Measurements from ENCODE around the gene VANGL2. TPM values are rescaled to one million over a fixed set of nuclear protein-coding genes. Genes with fewer than 3 reads are reported as not detected.

The VANGL2 gene
- polyA plus RNA-seq (ENCODE audit: insufficient read length in 3 of 3) = 10 to 100 TPM; 31.7 to 35.3 (median 35.0) TPM
- long read RNA-seq, donor 1, full-length matches to known transcripts = 4 of 9 reads
- long read RNA-seq, donor 1, partial matches to known transcripts = 5 of 9 reads
- long read RNA-seq, donor 1, other reads (novel, unspliced or antisense) = 0 of 9 reads
- long read RNA-seq, donor 2, full-length matches to known transcripts = 4 of 4 reads
- long read RNA-seq, donor 2, partial matches to known transcripts = 0 of 4 reads
- long read RNA-seq, donor 2, other reads (novel, unspliced or antisense) = 0 of 4 reads
- long read RNA-seq, donor 3, full-length matches to known transcripts = 9 of 9 reads
- long read RNA-seq, donor 3, partial matches to known transcripts = 0 of 9 reads
- long read RNA-seq, donor 3, other reads (novel, unspliced or antisense) = 0 of 9 reads
- long read RNA-seq, donor 4, full-length matches to known transcripts = 4 of 10 reads
- long read RNA-seq, donor 4, partial matches to known transcripts = 6 of 10 reads
- long read RNA-seq, donor 4, other reads (novel, unspliced or antisense) = 0 of 10 reads
- long read RNA-seq, donor 5 = 0 reads
- long read RNA-seq, donor 6, full-length matches to known transcripts = 1 of 42 reads
- long read RNA-seq, donor 6, partial matches to known transcripts = 41 of 42 reads
- long read RNA-seq, donor 6, other reads (novel, unspliced or antisense) = 0 of 42 reads
- long read RNA-seq, donor 7, full-length matches to known transcripts = 6 of 6 reads
- long read RNA-seq, donor 7, partial matches to known transcripts = 0 of 6 reads
- long read RNA-seq, donor 7, other reads (novel, unspliced or antisense) = 0 of 6 reads
- long read RNA-seq, donor 8, full-length matches to known transcripts = 3 of 49 reads
- long read RNA-seq, donor 8, partial matches to known transcripts = 46 of 49 reads
- long read RNA-seq, donor 8, other reads (novel, unspliced or antisense) = 0 of 49 reads
- long read RNA-seq, donor 9, full-length matches to known transcripts = 4 of 46 reads
- long read RNA-seq, donor 9, partial matches to known transcripts = 42 of 46 reads
- long read RNA-seq, donor 9, other reads (novel, unspliced or antisense) = 0 of 46 reads
- long read RNA-seq, donor 10, full-length matches to known transcripts = 4 of 4 reads
- long read RNA-seq, donor 10, partial matches to known transcripts = 0 of 4 reads
- long read RNA-seq, donor 10, other reads (novel, unspliced or antisense) = 0 of 4 reads
- long read RNA-seq, donor 11, full-length matches to known transcripts = 6 of 6 reads
- long read RNA-seq, donor 11, partial matches to known transcripts = 0 of 6 reads
- long read RNA-seq, donor 11, other reads (novel, unspliced or antisense) = 0 of 6 reads
- long read RNA-seq, donor 12, full-length matches to known transcripts = 3 of 3 reads
- long read RNA-seq, donor 12, partial matches to known transcripts = 0 of 3 reads
- long read RNA-seq, donor 12, other reads (novel, unspliced or antisense) = 0 of 3 reads
- long read RNA-seq, donor 13, full-length matches to known transcripts = 7 of 16 reads
- long read RNA-seq, donor 13, partial matches to known transcripts = 9 of 16 reads
- long read RNA-seq, donor 13, other reads (novel, unspliced or antisense) = 0 of 16 reads
- long read RNA-seq, donor 14, full-length matches to known transcripts = 4 of 4 reads
- long read RNA-seq, donor 14, partial matches to known transcripts = 0 of 4 reads
- long read RNA-seq, donor 14, other reads (novel, unspliced or antisense) = 0 of 4 reads
- long read RNA-seq, donor 15, full-length matches to known transcripts = 1 of 1 reads
- long read RNA-seq, donor 15, partial matches to known transcripts = 0 of 1 reads
- long read RNA-seq, donor 15, other reads (novel, unspliced or antisense) = 0 of 1 reads
- long read RNA-seq, donor 16, full-length matches to known transcripts = 17 of 31 reads
- long read RNA-seq, donor 16, partial matches to known transcripts = 14 of 31 reads
- long read RNA-seq, donor 16, other reads (novel, unspliced or antisense) = 0 of 31 reads

DNA sequence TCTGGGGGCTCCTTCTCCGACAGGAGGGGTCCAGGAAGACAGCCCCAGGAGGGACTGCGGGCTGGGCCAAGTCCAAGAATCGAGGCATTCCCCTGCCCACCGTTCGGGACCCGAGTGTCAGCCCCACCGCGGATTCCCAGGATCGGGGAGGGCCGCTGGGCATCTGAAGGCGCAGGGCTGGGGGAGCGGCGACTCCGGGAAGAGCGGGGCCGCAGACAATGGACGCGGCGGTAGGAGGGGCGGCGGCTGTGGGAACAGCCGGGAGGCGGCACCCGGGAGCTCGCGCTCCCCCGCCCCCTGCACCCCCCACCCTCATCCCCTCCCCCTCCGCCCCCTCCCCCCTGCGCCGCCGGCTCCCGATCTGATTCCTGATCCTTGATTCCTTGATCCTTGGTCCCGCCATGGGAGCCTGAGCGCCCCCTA, at the start of gene VANGL2:
TSS of gene VANGL2 (plus strand) at position 342 of the 423 bp plus-strand sequence. CDS start 15,274 bp downstream, outside the sequence.
- peak; percentile 49 to 86 (median 79) for DNase-seq (ENCODE audit: extremely low read depth in 1 of 11, low read depth in 9 of 11, low spot score in 4 of 11)

DNA sequence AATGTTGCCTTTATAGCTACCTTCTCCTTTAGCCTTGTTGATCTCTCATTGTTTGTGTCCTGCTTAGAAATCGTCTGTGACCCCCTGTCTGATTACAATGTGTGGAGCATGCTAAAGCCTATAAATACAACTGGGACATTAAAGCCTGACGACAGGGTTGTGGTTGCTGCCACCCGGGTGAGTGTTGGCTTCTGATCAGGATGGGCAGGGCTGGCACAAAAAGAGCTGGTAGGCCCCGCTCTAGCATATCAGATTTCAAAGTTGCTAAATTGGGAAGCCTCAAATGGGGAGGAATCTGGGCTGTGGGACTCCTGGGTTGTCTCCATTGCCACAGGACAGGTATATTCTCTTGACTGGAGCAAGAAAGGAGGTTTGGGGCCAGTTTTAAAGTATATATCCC, 48.7 kb upstream of the VANGL2 start:
- DNase-seq (ENCODE audit: extremely low read depth in 1 of 11, low read depth in 9 of 11, low spot score in 4 of 11) = no peak

DNA sequence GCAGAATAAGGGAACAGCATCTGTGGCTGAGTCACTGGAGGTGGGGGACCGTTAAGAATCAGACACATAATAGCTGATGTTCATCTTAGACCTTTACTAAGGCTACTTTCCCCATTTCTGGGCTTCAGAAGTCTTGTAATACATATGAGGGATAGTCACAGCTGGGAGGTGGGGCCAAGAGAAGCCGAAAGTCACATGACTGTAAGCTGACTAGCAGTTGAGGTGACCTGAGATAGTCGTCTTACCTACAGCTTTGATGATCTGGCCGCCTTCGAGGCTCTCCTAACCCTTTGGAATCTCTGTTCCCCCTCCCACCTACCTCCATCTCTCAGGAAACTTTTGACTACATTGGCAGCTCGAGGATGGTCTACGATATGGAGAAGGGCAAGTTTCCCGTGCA, 47.8 kb upstream of the VANGL2 start:
- no peak for DNase-seq (ENCODE audit: extremely low read depth in 1 of 11, low read depth in 9 of 11, low spot score in 4 of 11)

DNA sequence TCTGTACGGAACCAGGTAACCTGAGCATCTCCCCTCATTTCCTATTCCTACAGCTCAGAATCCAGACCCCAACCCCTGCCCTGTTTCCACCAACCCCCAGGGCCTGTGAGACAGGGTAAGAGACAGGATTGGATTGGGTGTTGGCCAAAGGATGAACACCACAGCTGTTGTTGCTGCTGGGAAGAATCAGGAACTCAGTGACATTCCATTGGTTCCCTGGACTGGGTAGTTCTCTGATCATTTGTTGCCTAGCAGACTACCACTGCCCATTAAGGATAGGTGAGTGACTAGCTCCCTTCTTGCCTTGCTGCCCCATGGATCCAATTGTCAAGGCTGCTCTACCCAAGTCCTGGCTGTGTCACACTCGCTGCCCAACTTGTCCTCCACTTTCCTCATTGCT, 47.1 kb upstream of the VANGL2 start:
- no peak for DNase-seq (ENCODE audit: extremely low read depth in 1 of 11, low read depth in 9 of 11, low spot score in 4 of 11)

GRCh38 chr1:160354388-160354985, 45.9 kb upstream of the VANGL2 start:
- DNase-seq (ENCODE audit: extremely low read depth in 1 of 11, low read depth in 9 of 11, low spot score in 4 of 11) = no peak

DNA sequence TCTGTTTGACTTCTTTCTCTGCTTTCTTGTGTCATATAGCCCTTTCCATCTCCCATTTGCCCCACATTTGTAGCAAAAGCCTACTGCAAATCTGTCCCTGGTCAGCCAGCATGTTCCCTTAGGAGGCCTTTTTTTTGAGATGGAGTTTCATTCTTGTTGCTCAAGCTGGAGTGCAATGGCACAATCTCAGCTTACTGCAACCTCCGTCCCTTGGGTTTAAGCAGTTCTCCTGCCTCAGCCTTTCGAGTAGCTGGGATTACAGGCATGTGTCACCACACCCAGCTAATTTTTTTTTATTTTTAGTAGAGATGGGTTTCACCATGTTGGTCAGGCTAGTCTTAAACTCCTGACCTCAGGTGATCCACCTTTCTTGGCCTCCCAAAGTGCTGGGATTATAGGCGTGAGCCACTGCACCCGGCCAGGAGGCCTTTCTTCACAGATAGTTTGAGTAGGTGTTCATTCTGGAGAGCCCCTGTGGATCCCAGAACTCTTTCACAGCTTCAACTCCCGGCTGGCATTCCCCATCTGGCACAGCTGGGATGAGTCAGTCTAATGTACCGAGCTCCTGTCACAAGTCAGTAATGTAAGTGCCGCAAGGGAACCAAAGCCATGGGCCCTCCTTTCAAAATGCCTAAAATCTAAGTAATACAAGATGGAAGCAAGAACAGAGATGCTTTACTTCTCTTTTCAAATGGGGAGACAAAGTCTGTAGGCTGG, 42.9 kb upstream of the VANGL2 start:
- DNase-seq (ENCODE audit: extremely low read depth in 1 of 11, low read depth in 9 of 11, low spot score in 4 of 11) = no peak

GRCh38 chr1:160358073-160358472, 42.3 kb upstream of the VANGL2 start:
- DNase-seq (ENCODE audit: extremely low read depth in 1 of 11, low read depth in 9 of 11, low spot score in 4 of 11) = no peak

GRCh38 chr1:160359559-160360226, 40.7 kb upstream of the VANGL2 start:
- DNase-seq (ENCODE audit: extremely low read depth in 1 of 11, low read depth in 9 of 11, low spot score in 4 of 11) = no peak

GRCh38 chr1:160360227-160360695, 40.1 kb upstream of the VANGL2 start:
- no peak for DNase-seq (ENCODE audit: extremely low read depth in 1 of 11, low read depth in 9 of 11, low spot score in 4 of 11)

- no peak for DNase-seq (ENCODE audit: extremely low read depth in 1 of 11, low read depth in 9 of 11, low spot score in 4 of 11)
Measured at GRCh38 chr1:160361199-160361598, 39.2 kb upstream of the VANGL2 start.

GRCh38 chr1:160361814-160362167, 38.6 kb upstream of the VANGL2 start:
- no peak for DNase-seq (ENCODE audit: extremely low read depth in 1 of 11, low read depth in 9 of 11, low spot score in 4 of 11)

DNA sequence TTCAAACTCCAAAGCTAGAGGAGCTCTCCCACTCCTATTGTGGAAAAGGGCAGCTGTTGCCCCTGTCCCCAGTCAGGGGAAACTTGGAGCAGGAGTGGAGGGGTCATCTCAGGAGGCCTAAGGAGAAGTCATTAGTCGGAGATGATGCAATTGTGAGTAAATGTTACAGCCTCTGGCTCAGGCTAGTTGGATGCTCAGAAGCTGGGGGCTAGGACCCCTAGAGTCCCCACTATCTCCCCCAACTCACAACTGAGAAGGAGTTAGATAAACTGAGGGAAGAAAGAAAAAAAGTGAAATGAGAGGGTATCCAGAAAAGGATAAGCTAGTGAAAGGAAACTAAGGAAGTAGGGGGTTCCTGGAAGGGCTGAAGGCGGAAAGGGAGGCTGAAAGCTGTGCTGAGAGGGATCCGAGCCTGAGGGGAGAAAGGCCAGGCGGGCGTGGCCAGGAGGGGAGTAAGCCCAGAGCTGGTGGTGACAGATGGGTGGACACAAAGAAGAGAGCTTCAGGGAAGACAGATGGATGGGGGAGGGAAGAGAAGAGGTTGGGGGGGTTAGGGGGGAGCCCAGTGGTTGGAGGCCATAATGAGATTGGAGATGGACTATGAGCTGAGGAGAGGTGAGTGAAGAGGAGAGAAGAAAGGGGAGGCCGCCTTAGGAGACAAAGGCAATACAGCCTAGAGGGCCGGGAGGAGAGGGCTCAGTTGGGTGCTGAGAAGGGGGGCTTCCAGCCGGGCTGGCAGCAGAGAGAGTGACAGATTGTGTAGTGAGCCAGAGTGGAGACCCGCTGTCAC, 38.0 kb upstream of the VANGL2 start:
- DNase-seq (ENCODE audit: extremely low read depth in 1 of 11, low read depth in 9 of 11, low spot score in 4 of 11) = no peak

DNA sequence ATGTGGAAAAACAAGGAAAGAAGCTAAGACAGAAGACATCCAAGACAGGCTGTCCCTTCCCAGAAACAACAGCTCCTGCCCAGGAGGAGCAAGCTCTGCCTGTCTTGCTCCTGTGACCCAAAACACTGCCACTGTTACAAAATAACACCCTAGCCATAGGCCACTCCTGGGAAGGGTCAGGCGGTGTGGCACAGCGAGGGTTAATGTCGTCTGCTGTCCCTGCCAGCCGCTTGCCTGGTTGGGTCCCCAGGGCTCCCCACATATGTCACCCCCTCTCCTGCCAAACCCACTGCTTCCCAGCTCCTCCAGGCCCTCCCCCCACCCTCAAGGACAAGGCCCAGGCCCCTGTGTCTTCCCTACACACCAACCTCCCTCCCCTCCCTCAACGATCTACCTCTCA, 37.4 kb upstream of the VANGL2 start:
- no peak for DNase-seq (ENCODE audit: extremely low read depth in 1 of 11, low read depth in 9 of 11, low spot score in 4 of 11)

DNA sequence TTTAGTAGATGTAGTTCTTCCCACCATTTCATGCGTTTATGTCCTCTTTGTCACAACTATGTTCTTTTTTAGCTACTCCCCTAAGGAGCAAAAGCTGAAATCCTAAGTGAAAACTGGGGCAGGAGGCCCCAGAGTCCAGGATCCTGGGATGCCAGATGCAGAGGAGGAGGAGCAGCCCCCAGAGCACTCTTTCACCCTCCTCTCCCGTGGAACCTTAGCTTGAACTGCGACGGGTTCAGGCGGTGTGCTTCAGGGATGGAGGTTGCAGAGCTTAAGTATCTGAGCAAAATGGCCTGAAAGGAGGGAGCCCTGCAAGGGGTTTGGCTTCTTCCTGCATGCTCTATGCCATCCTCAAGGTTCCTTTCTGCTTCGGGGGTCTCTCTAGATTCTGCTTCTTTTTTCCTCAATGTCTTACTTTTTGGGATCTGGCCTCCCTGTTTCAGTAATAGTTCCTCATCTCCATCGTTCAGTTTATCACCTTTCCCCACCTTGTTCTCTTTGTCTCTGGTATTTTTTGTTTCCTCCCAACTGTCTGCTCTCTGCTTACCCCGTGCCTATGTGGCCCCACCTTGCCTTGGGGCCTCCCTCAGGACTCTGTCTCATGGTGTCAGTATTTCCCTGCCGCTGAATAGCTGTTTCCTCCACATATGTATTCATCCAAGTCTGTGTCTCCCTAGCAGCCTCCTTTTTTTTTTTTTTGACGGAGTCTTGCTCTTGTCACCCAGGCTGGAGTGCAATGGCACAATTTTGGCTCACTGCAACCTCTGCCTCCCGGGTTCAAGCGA, 36.2 kb upstream of the VANGL2 start:
- DNase-seq (ENCODE audit: extremely low read depth in 1 of 11, low read depth in 9 of 11, low spot score in 4 of 11) = no peak

GRCh38 chr1:160365325-160365724, 35.0 kb upstream of the VANGL2 start:
- no peak for DNase-seq (ENCODE audit: extremely low read depth in 1 of 11, low read depth in 9 of 11, low spot score in 4 of 11)
